Fibroblast of the conjunctiva (primary cell): Measurements from ENCODE around the gene SPRY4.
"Not testable (repeated sequence)": the region's sequence is repeated elsewhere in the genome, so short reads cannot be mapped to it uniquely, and the experiment has no call there.

Experiments used
- DNase-seq: peaks from one replicate; pipeline ENCODE4 v3.0.0-alpha.2; 2010; ENCODE audit warnings: low read depth

The SPRY4 gene

DNA sequence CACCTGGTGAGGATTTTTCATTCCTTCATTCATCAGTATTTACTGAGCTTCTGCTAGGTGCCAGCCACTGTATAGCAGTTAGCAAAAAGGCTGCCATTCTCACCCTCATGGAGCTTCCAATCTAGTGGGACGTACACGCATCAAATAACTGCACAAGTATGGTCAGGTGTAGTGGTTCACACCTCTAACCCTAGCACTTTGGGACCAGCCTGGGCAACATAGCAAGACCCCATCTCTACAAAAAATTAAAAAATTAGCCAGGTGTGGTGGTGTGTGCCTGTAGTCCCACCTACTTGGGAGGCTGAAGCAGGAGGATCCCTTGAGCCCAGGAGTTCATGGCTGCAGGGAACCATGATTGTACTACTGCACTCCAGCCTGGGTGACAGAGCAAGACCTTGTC lies 8.9 kb upstream of the SPRY4 start:
- DNase-seq: not testable (repeated sequence)

GRCh38 chr5:142330444-142330843 lies 5.6 kb upstream of the SPRY4 start:
- DNase-seq: no peak

DNA sequence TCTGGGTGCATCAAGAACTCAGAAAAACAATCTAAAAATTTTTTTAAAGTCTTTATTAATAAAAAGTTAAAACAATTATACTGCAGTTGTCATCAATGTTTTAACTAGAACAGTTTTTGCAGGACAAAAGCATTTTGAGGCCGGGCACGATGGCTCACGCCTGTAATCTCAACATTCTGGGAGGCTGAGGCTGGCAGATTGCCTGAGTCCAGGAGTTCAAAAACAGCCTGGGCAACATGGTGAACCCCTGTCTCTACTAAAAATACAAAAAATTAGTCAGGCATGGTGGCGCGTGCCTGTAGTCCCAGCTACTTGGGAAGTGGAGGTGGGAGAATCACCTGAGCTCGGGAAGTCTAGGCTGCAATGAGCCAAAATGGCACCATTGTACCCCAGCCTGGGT lies 5.2 kb upstream of the SPRY4 start:
- DNase-seq: no peak

DNA sequence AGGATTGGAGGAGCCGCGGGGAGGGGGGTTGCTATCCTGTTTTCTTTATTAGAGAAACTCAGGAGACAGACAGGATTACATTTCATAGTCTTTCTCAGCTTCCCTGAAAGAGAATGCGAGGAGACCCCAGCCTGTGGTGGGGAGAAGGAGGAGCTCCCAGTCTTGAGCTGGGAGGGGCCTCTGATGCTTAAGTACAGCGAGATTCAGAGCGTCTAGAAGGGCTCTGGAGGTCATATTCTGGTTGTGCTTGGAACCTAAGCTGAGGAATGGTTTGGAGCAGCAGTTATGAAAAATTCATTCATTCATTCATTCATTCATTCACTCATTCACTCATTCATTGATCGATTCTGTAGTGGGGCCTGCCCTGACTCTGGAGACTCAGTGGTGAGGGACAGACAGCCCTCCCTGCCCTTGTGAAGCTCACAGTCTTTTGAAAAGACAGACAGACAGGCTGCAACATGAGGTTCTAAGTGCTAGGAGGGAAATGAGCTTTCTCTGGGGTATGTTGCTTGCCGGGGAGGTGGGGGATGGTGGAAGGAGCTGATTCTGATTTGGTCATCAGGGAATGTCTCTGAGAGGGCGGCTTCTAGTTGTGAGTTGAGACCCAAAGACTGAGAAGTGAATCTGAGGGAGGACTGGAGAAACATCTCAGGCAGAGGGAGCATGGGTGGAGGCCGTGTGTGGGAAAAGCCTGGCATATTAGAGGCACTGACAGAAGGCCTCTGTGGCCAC lies 2.5 kb upstream of the SPRY4 start:
- DNase-seq: no peak

GRCh38 chr5:142326480-142326938 lies 1.7 kb upstream of the SPRY4 start:
- DNase-seq: no peak

DNA sequence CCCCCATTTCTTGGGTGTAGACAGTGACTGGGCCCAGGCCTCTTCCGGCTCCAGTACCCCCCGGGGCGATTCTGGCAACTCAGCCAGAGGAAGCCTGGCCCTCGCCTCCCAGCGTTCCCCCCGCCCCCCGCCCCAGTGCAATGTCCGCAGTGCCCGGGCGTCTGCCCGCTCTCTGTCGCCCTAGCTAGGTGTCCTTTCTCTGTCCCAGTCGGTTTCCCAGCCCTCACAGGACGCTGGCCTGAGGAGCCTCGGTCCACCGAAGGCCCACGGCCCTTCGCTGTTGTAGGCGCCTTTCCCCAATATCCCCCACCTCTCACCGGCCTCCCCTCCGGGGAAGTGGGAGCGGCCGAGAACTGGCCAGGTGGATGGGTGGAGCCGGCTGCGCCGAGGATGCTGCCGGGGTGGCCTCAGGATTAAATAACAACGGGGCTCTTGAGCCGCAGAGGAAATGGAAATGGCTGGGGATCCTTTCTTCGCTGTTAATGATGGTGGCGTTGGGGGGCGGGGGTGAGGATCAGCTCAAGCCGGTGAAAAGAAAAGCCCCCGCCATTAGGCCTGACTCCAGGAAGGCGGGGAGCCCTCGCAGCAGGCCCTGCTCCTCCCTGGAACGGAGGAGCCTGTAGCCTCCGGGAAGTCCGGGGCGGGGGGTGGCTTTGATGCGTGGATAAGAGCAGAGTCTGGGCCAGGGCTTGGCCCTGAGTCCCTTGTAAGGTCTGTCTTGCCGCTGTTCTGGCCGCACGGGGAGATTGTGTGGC lies 1.1 kb upstream of the SPRY4 start:
- DNase-seq: peak; percentile 68

DNA sequence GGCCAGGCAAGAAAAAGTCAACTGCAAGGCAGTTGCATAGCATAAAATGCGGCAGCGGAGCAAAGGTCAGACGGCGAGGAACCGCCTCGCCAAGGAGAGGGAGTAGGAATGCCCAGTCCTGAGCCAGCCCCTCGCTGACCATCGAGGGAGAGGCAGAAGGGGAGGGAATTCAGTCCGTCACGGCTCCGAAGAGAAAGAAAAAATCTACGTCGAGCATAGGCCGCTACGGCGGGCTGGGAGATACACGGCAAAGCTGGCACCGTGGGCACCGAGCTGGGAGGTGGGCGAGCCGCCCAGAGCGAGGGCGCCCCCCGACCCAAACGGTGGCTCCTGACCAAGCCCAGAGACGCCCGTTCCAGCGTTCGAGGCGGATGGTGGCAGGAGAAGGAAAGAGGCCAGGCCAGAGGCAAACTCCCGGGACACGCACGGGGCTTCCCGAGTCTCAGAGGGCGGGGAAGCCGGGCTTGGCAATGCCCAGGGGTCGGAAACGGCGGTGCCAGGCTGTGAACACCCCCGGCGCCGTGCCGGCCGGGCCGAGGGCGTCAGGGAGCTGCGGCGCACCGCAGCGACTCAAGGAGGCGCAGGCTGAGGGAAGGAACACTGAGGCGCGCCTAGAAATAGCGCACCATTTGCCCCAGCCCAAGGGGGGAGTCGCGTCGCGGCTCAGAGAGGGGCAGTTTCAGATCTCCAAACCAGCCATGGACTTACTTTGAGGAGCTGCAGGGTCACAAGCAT lies 518 bp downstream of the SPRY4 start:
- no peak for DNase-seq

GRCh38 chr5:142323480-142324135 lies 1.2 kb downstream of the SPRY4 start:
- DNase-seq: no peak

DNA sequence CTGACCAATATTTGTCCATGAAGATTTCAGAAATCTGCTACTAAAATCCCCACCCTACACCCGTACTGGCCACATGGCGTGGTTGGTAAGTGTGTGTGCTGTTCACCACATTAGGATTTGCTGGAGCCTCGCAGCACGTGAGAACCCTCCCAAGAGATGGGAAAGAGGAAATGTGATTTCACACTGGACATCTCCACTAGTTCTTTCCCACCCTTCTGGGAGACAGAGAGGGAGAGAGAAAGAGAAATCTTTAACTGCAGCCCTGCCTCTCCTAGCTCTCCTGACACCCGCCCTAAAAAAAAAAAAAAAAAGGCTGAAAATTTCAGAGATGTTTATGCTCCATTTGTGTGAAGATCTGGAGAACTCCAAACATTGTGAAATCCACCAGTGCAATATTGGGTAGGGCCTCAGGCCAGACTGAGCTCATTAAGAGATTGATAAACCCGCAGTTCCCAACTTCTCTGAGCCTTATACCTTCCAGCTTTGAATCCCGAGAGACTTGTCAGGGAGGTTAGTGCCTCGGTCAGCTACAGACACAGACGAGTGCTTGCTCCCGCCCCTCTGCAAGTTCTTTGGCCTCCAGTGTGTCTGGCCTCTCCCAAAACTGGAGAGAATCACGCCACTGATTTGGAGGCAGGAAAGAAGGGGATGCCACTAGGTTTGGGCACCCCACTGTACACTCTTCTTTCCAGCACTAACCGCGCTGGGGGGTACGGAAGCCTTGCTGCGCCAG lies 1.9 kb downstream of the SPRY4 start:
- DNase-seq: peak; percentile 49

DNA sequence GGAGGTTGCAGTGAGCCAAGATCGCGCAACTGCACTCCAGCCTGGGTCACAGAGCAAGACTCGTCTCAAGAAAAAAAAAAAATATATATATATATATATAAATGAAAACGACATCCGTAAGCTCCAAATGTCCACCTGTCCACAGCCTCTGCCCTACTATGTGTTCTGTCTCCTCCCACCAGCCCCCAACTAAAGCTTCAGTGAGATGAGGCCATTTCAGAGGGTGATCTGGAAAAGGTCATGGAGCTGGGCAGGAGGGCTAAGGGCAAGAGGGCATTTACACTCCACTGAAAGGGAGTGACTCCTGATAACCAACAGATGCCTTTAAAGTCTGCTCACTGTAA lies 2.4 kb downstream of the SPRY4 start:
- no peak for DNase-seq

DNA sequence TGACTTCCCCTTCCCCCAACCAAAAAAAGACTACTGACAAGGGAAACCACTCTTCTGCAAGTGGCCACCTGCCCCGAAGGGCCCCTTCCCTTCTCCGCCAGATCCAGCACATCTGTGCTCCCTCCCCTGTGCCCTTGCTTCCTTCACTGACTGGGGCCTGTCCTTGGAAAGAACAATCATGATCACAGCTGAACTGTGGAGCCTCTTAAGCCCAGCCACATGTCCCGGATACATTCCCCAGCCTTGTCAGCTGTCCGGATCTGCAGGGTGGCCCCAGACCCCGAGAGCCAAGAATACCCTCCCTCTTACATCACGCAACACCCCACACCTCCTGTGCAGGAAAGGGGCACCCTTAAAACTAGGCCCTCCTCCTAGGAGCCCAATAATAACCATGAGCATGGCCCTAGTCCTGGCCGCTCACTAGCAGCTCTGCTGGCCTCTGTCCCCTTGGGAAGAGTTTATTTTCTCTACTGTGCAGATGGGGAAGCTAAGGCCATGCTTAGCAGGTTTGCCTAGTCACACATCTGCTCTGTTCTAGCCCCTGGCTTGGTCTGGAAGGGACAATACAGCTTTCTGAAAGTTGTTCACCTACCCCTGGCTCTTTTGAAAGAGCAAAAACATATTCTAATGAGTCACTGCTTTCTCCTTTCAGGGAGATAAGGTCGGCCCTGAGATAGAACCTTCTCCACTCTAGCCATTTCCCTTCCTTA lies 3.8 kb downstream of the SPRY4 start:
- no peak for DNase-seq

DNA sequence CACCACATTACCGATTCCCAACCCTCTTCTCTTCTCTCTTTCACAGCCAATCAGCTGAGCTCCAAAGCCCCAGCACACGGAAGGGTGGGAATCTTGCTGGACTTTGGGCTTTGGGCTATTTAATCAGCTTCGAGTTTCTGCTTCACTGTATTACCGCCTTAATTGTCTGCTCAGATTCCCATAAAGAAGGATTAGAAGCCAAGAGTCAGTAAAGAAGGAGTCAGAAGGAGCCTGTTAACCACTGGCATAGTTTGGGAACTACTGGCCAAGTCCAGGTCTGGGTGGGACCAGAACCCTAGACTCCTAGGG lies 4.4 kb downstream of the SPRY4 start:
- no peak for DNase-seq

DNA sequence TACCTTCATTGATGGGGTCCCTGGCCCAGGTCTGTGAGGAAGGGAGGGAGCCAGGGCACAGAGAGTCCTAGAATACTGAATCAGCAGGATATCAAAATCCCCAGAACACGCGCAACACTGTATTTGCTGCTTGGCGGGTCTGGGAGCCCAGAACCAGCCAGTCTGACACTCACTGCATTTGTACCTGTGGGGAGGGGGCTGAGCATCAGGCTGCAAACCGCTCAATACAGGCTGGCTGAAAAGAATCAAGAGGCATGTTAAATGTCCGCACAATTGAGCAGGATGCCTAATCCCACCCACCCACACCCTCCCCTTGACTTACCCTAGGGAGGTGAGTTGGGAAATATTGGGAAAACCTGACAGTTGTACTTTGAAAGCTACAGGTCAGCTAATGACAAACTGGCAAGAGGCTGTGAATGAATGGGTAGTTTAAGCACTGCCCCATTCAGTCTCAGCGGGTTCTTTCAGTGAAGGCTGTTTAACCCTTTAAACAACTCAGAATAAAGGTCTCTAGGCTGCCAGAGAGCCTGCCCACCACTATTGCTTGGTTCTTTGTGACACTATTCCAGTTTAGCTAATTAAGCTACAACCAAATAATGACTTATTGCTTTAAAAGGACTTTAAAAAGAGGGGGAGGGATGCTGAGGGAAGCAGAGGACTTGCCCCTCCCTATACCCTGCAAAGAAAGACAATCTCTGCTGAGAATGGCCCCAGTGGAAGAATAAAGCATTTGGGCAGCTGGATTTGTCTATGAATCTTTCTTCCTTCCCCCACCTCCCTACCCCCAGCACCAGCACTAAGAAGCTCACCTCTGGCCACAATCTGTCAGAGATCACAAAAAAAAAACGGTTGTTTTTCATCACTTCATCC lies 5.0 kb downstream of the SPRY4 start:
- DNase-seq: no peak

DNA sequence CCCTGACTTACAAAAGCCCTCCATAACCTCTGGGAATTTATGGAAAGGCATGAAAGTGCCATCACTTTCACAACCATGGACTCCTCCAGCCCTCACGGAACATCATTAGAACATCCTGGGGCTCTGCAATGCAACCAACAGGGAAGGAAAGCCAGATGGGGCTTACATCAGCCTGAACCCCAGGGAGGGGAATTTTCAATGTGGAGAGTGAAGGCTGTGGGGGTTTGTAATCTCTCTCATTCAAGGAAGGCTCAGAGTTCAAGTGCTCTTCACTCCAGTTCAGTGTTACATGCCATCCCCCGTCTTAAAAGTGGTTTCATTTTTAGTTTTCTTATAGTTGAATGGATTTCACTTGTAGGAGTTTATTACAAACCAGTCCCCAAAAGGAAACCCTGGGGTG lies 5.7 kb downstream of the SPRY4 start:
- no peak for DNase-seq

DNA sequence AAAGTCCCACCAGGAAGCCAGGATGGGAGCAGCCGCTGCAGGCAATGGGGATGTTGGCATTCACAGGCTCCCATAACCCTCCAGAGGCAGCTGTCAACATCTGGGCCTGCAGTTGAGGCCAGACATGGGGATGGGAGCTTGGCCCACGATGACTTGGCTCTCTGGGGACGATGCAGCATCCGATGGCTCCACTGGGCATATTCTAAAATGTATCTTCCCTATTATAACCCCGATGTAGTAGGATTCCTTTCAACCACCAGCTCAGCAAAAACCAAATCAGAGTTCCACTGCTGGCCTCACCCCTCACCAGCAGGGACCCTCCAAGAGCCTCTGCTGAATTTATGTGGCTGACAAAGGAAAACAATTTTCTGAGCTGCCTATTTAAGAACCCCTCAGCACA lies 7.1 kb downstream of the SPRY4 start:
- DNase-seq: no peak

- DNase-seq: no peak
Measured at GRCh38 chr5:142317173-142317572, 7.6 kb downstream of the SPRY4 start.

DNA sequence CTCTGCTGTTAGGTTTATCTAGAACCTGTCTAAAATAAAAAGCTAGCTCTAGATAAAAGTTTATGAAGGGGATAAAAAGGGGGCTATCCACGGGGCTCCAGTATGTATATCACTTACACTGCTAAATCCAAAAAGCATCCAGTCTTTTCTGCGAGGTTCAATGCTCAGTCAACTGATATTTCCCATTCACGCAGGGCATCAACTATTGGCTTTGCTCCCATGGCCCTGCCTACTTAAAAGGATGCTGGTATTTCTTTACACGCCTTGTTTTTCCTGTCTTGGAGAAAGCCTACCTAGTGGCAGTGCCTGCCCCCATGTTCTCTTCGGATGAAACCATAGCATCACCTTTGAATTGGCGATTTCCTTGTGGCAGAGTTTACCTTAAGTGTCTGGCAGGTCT lies 8.1 kb downstream of the SPRY4 start:
- DNase-seq: no peak

GRCh38 chr5:142316051-142316450 lies 8.8 kb downstream of the SPRY4 start:
- DNase-seq: no peak

GRCh38 chr5:142315096-142315900 lies 9.5 kb downstream of the SPRY4 start:
- no peak for DNase-seq

GRCh38 chr5:142314606-142315005 lies 10.2 kb downstream of the SPRY4 start:
- DNase-seq: no peak
